Panc1 (cell line): Measurements from ENCODE around the gene PHF24. TPM values are rescaled to one million over a fixed set of nuclear protein-coding genes. Genes with fewer than 3 reads are reported as not detected.

Source experiments
- ATAC-seq: fragments of 200-7000 bp; cut with Tn5 transposase; 2 replicates; pipeline ENCODE4 v1.9.1; 2020; ENCODE audit warnings: mild to moderate bottlenecking, moderate library complexity
- BruUV-seq: library from RNA; stranded (reverse); fragments of 400-500 nt; replicated peaks from 2 replicates; lab custom pipeline; 2021; lab: Mats Ljungman, UMichigan
- CTCF ChIA-PET: fragments of 300-600 bp; sonication (Branson Sonifier 250); formaldehyde crosslinking; loops from one replicate; lab custom pipeline; 2022; ENCODE audit warnings: antibody characterized with exemption; lab: Charles Lee
- POLR2A ChIA-PET: fragments of 300-600 bp; sonication (Branson Sonifier 250); formaldehyde crosslinking; loops from one replicate; lab custom pipeline; 2022; ENCODE audit warnings: antibody characterized with exemption; lab: Charles Lee
- DNase-seq: peaks from one replicate; pipeline ENCODE4 v3.0.0-alpha.2; 2010; ENCODE audit warnings: low read depth, low spot score
- H3K27ac ChIP-seq: 2 replicates; pipeline ENCODE4 v1.5.1; 2011; ENCODE audit warnings: mild to moderate bottlenecking, low read length, inconsistent platforms
- H3K27me3 ChIP-seq: fragments of 200-500 bp; sonication (Bioruptor generic); 2 replicates; pipeline ENCODE4 v1.6.0; 2014; ENCODE audit warnings: low read length, inconsistent platforms; ENCODE audit not compliant: control insufficient read depth, insufficient read depth
- H3K36me3 ChIP-seq: fragments of 200-500 bp; sonication (Bioruptor generic); 2 replicates; pipeline ENCODE4 v1.5.1; 2014; ENCODE audit warnings: inconsistent platforms, mild to moderate bottlenecking, low read length, moderate library complexity; ENCODE audit not compliant: control insufficient read depth, insufficient read depth
- H3K4me1 ChIP-seq: 2 replicates; pipeline ENCODE4 v1.5.1; 2011; ENCODE audit warnings: inconsistent platforms, mild to moderate bottlenecking, low read length, moderate library complexity; ENCODE audit not compliant: control insufficient read depth, insufficient read depth
- H3K4me3 ChIP-seq, 2 experiments: 2 replicates each; pipeline ENCODE4 v1.5.1; 2011 to 2012; ENCODE audit warnings: low read depth in 2 of 2, low read length in 2 of 2, mild to moderate bottlenecking in 2 of 2, inconsistent platforms in 1 of 2, moderate library complexity in 1 of 2
- H3K9me3 ChIP-seq: fragments of 200-500 bp; sonication (Bioruptor generic); 2 replicates; pipeline ENCODE4 v1.5.1; 2014; ENCODE audit warnings: low read depth, mild to moderate bottlenecking, inconsistent platforms, low read length, moderate library complexity; ENCODE audit not compliant: control insufficient read depth, insufficient read depth
- POLR2AphosphoS5 ChIP-seq: IDR thresholded peaks from 2 replicates; pipeline ENCODE4 v1.6.1; 2012; ENCODE audit warnings: mild to moderate bottlenecking, low read depth, low read length, moderate library complexity
- SIN3A ChIP-seq: IDR thresholded peaks from 2 replicates; pipeline ENCODE4 v1.6.1; 2012; ENCODE audit warnings: low read depth, mild to moderate bottlenecking, low read length, moderate library complexity, borderline replicate concordance; ENCODE audit not compliant: insufficient read depth
- TCF7L2 ChIP-seq: IDR thresholded peaks from 2 replicates; pipeline ENCODE4 v1.6.1; 2011; ENCODE audit warnings: mild to moderate bottlenecking, low read depth, low read length, inconsistent platforms
- in situ Hi-C: cut with HindIII; loops from 2 replicates; pipeline ENCODE4 v1.10.0; 2016; ENCODE audit warnings: low sequenced_read_pairs, low pct_unique_long_range_greater_than_20kb
- intact Hi-C: fragments of 100-400 bp; cut with micrococcal nuclease; formaldehyde crosslinking; loops from one replicate; pipeline ENCODE4 v1.10.0; 2022; ENCODE audit not compliant: unreplicated experiment
- total RNA-seq: library from RNA; stranded (reverse); gene quantifications from one replicate; pipeline ENCODE4 v1.2.1, GENCODE V29; 2021; ENCODE audit not compliant: unreplicated experiment
- TF ChIP-seq, protein P1 (sequence below): fragments of 450-650 bp; IDR thresholded peaks from 2 replicates; pipeline ENCODE4 v1.5.1; 2017; ENCODE audit warnings: mild to moderate bottlenecking
- TF ChIP-seq, protein P2 (sequence below), 2 experiments: IDR thresholded peaks; 2 replicates each; pipeline ENCODE4 v1.6.1; 2011 to 2012; ENCODE audit warnings: low read depth in 2 of 2, control low read depth in 1 of 2, low read length in 1 of 2, mild to moderate bottlenecking in 1 of 2, moderate library complexity in 1 of 2; ENCODE audit not compliant: insufficient read depth in 1 of 2

PHF24 gene
- total RNA-seq, 1 experiment from 2014 or later = 0.08 TPM

DNA sequence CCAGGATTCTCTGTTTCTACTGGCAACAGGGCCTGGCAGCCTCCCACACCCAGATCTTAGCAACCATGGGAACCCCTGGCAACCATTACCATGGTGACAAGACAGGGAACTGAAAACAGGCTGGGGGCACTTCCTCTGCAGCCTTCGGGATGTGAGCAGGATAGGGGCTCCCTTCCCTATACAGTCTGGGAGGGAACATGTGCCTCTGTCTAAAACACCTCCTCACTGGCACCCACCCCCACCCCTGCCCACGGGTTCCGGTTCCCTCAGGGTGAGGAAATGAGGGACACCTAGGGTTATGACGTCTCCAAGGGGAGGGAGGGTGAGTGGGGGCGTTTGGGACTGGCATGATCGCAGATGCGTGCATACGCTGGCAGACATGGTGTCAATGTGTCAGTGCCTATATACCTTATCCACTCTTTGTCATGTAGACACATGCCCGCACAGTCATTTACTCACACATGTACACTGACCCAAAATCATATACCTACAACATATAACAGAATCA, 28.5 kb downstream of the PHF24 start:
- DNase-seq = no peak
- no peaks in the 10 kb centered on the region for H3K36me3 ChIP-seq
- intact Hi-C loops (loop anchor here (5.0 kb wide), 1 partner anchor 229 kb away; no protein-coding TSS in a partner anchor), in situ Hi-C loops (no loop called here)
- POLR2A ChIA-PET = no interaction called here
- CTCF ChIA-PET = interaction anchor here (0.7 kb wide), 1 partner anchor 133 kb away, joined by 5 read pairs; no protein-coding TSS in a partner anchor
- no peak for ATAC-seq
- H3K27ac ChIP-seq = no peak overlapping the region
- no peak overlapping the region for H3K4me3 ChIP-seq
- TF ChIP-seq, protein P1, sequence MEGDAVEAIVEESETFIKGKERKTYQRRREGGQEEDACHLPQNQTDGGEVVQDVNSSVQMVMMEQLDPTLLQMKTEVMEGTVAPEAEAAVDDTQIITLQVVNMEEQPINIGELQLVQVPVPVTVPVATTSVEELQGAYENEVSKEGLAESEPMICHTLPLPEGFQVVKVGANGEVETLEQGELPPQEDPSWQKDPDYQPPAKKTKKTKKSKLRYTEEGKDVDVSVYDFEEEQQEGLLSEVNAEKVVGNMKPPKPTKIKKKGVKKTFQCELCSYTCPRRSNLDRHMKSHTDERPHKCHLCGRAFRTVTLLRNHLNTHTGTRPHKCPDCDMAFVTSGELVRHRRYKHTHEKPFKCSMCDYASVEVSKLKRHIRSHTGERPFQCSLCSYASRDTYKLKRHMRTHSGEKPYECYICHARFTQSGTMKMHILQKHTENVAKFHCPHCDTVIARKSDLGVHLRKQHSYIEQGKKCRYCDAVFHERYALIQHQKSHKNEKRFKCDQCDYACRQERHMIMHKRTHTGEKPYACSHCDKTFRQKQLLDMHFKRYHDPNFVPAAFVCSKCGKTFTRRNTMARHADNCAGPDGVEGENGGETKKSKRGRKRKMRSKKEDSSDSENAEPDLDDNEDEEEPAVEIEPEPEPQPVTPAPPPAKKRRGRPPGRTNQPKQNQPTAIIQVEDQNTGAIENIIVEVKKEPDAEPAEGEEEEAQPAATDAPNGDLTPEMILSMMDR = no peak
- TF ChIP-seq, protein P2, sequence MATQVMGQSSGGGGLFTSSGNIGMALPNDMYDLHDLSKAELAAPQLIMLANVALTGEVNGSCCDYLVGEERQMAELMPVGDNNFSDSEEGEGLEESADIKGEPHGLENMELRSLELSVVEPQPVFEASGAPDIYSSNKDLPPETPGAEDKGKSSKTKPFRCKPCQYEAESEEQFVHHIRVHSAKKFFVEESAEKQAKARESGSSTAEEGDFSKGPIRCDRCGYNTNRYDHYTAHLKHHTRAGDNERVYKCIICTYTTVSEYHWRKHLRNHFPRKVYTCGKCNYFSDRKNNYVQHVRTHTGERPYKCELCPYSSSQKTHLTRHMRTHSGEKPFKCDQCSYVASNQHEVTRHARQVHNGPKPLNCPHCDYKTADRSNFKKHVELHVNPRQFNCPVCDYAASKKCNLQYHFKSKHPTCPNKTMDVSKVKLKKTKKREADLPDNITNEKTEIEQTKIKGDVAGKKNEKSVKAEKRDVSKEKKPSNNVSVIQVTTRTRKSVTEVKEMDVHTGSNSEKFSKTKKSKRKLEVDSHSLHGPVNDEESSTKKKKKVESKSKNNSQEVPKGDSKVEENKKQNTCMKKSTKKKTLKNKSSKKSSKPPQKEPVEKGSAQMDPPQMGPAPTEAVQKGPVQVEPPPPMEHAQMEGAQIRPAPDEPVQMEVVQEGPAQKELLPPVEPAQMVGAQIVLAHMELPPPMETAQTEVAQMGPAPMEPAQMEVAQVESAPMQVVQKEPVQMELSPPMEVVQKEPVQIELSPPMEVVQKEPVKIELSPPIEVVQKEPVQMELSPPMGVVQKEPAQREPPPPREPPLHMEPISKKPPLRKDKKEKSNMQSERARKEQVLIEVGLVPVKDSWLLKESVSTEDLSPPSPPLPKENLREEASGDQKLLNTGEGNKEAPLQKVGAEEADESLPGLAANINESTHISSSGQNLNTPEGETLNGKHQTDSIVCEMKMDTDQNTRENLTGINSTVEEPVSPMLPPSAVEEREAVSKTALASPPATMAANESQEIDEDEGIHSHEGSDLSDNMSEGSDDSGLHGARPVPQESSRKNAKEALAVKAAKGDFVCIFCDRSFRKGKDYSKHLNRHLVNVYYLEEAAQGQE (IDR thresholded peaks at IDR 0.05; ENCODE audit: insufficient read depth in 1 of 2, low read depth in 2 of 2, low read length in 1 of 2) = no peak
- TF ChIP-seq POLR2AphosphoS5 (no peak), SIN3A (no peak), TCF7L2 (no peak)
- H3K9me3 ChIP-seq = no peaks in the 10 kb centered on the region
- BruUV-seq = no TSS peak
- no peaks in the 10 kb centered on the region for H3K27me3 ChIP-seq
- H3K4me1 ChIP-seq = peaks cover 14% of the 10 kb centered on the region

DNA sequence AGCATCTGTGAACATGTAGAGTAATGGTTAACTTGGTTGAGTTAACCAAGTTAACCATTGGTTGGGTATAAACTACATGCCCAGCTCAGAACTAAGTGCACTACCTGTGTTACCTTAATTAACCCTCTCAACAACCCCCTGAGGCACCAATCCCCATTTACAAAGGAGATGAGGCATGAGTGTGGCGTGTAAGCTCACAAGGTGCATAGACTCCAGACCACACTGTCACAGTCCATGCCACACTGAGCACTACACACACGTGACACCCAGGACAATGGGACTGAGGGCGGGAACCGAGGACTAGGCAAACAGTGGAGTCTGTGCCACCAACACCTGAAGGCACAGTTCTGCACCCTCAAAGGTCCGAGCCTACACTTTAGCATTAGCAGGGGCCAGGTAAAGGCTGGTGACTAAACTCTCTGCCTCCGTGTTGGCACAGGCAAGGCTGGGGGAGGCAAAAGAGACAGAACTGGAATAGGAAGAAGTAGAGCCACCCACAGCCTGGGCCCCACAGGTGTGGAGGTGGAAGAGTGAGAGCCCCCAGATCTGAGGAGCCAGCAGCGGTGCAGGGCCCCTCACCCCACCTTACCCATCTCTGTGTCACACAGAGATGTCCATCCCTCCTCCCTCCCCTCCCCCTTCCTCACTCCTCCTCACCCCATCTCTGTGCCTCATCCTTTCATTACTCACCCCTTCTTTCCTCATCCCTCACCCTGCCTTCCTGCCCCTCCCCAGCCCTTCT, 29.2 kb downstream of the PHF24 start:
- BruUV-seq = no TSS peak
- Histone ChIP-seq H3K9me3 (no peaks in the 10 kb centered on the region), H3K27ac (no peak overlapping the region), H3K4me1 (peaks cover 21% of the 10 kb centered on the region), H3K27me3 (no peaks in the 10 kb centered on the region), H3K36me3 (no peaks in the 10 kb centered on the region), H3K4me3 (no peak overlapping the region)
- DNase-seq (no peak), ATAC-seq (no peak)
- in situ Hi-C loops = no loop called here
- TF ChIP-seq, protein P1 = no peak
- TF ChIP-seq POLR2AphosphoS5 (no peak), TCF7L2 (no peak), SIN3A (no peak)
- TF ChIP-seq, protein P2 (IDR thresholded peaks at IDR 0.05; ENCODE audit: insufficient read depth in 1 of 2, low read depth in 2 of 2, low read length in 1 of 2) = no peak
- intact Hi-C loops = loop anchor here (5.0 kb wide), 1 partner anchor 230 kb away; no protein-coding TSS in a partner anchor
- ChIA-PET CTCF (no interaction called here), POLR2A (no interaction called here)
